Measurements from ENCODE around the gene PIGW.
A peak's percentile ranks its signal among the peaks of the same experiment; 100 is the strongest.

PIGW gene

DNA sequence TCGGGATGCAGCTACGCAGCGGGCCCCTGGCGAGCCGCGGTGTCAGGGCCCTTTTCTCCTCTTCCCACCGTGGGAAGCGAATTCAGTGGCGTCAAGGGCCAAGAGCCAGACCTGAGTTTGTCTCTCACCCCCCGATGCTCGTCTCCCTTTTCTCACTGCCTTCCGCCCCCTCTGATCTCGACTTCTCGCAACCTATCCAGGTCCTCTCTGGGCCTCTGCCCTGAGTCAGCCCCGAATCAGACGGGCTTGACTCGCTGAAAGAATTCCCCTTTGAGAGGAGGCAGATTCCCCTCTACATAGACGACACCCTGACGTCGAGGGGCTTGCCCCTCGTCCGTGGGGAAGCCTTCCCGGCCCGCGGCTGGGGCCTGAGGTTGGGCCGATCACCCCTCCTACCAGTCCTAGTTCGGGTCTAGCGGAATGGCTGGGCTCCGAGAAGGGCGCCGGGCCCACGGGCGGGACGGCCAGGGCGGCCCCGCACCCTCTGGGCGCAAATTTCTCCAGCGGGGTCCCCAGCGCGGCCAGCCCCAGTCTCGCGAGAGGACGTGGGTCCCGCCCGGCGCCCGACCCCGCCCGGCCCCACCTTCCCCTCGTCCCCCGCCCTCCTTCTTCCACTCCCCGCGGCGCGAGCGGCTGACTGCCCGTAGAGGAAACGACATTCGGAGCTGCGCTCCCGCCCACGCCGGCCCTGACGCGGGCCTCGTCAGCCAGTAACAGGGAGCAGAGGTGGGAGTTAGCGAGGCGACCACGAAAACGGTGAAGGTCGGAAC is 9.7 kb downstream of the PIGW start, which contains the start of gene GGNBP2:
TSS of gene GGNBP2 (plus strand) at position 613 of the 770 bp plus-strand sequence. CDS start 806 bp downstream, outside the sequence.
- H3K9me3 Mint-ChIP-seq: no peaks in the 10 kb centered on the region
- H3K36me3 Mint-ChIP-seq (ENCODE audit: low read depth): peaks cover 10% of the 10 kb centered on the region
- H3K4me3 Mint-ChIP-seq: peak within 1 kb of the TSS; percentile 96 to 100 (median 97)
- H3K27ac Mint-ChIP-seq: peak within 1 kb of the TSS; percentile 100
- TF ChIP-seq, protein P1, sequence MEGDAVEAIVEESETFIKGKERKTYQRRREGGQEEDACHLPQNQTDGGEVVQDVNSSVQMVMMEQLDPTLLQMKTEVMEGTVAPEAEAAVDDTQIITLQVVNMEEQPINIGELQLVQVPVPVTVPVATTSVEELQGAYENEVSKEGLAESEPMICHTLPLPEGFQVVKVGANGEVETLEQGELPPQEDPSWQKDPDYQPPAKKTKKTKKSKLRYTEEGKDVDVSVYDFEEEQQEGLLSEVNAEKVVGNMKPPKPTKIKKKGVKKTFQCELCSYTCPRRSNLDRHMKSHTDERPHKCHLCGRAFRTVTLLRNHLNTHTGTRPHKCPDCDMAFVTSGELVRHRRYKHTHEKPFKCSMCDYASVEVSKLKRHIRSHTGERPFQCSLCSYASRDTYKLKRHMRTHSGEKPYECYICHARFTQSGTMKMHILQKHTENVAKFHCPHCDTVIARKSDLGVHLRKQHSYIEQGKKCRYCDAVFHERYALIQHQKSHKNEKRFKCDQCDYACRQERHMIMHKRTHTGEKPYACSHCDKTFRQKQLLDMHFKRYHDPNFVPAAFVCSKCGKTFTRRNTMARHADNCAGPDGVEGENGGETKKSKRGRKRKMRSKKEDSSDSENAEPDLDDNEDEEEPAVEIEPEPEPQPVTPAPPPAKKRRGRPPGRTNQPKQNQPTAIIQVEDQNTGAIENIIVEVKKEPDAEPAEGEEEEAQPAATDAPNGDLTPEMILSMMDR (IDR thresholded peaks at IDR 0.05; ENCODE audit: unreplicated experiment in 3 of 3): no peak
- H3K4me1 Mint-ChIP-seq: peaks cover 26% of the 10 kb centered on the region
- no peaks in the 10 kb centered on the region for H3K27me3 Mint-ChIP-seq (ENCODE audit: low read depth)

DNA sequence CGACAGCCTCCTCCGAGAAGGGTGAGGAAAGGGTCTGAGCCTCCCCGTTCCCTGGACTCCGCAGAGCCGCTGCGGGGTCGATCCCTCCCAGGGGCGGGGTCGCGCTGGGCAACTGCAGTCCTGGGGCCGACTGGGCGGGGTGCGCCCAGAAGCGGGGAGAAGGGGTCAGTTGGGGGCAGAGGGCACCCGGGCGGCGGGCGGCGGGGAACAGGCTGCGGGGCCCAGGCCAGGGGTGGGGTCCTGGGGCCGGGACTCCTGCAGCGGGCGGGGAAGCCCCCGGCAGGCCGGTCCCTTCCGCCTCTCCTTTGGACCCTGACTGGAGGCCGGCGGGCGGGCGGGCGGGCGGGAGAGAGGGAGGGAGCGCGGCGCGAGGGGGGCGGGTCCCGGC is 10.3 kb downstream of the PIGW start:
- Mint-ChIP-seq H3K36me3 (ENCODE audit: low read depth) (peaks cover 7% of the 10 kb centered on the region), H3K4me1 (peaks cover 26% of the 10 kb centered on the region)

DNA sequence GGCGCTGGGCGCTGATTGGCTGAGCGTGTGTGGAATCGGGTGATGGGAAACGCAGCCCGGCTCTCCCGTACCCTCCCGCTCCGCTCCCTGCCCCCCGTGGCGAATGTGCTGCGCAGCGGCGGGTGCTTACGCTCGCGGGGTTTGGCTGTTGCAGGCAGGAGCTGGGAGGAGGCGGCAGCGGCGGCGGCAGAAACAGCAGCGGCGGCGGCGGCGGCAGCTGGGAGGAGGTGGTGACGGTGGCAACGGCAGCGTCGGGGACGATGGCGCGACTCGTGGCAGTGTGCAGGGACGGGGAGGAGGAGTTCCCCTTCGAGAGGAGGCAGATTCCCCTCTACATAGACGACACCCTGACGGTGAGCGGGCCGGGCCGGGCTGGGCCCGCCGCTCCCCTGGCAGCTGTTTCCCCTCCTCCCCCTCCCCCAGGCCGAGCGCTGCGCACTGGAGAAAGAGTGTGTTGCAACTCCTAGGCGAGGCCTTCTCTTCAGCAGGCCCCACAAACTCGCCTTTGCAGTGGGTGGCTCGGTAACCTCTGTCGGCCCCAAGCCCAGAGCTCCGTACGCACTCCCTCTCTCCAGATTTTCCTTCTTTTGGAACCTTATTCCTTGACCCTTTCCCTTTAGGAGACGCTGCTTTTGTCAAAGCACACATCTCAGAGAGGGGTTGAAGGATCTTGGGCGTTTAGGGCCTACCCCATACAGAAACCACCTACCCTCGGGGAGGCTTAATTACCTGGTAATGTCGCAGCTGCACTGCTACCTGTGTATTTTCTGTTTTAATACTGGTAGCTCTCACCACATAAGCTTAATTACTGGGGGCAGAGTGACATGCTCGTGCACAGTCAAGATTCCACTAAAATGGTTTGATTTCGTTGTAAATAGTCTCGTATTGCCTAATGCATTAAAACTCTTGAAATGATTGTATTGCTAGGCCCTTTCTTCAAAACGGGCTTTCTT is 11.0 kb downstream of the PIGW start:
- TF ChIP-seq, protein P1 (IDR thresholded peaks at IDR 0.05; ENCODE audit: unreplicated experiment in 3 of 3): no peak
- H3K27ac Mint-ChIP-seq: peak overlapping the region; percentile 94 to 100 (median 100)
- peaks cover 11% of the 10 kb centered on the region for H3K36me3 Mint-ChIP-seq (ENCODE audit: low read depth)
- peaks cover 28% of the 10 kb centered on the region for H3K4me1 Mint-ChIP-seq
- no peaks in the 10 kb centered on the region for H3K9me3 Mint-ChIP-seq
- H3K27me3 Mint-ChIP-seq (ENCODE audit: low read depth): no peaks in the 10 kb centered on the region
- peak overlapping the region; percentile 88 to 95 (median 90) for H3K4me3 Mint-ChIP-seq

More for the DNA sequence above, 10.3 kb downstream of the PIGW start:
- no peaks in the 10 kb centered on the region for H3K9me3 Mint-ChIP-seq
- peak overlapping the region; percentile 96 to 100 (median 97) for H3K4me3 Mint-ChIP-seq
- H3K27me3 Mint-ChIP-seq (ENCODE audit: low read depth): no peaks in the 10 kb centered on the region
- TF ChIP-seq, protein P1 (IDR thresholded peaks at IDR 0.05; ENCODE audit: unreplicated experiment in 3 of 3): no peak
- peak overlapping the region; percentile 100 for H3K27ac Mint-ChIP-seq

DNA sequence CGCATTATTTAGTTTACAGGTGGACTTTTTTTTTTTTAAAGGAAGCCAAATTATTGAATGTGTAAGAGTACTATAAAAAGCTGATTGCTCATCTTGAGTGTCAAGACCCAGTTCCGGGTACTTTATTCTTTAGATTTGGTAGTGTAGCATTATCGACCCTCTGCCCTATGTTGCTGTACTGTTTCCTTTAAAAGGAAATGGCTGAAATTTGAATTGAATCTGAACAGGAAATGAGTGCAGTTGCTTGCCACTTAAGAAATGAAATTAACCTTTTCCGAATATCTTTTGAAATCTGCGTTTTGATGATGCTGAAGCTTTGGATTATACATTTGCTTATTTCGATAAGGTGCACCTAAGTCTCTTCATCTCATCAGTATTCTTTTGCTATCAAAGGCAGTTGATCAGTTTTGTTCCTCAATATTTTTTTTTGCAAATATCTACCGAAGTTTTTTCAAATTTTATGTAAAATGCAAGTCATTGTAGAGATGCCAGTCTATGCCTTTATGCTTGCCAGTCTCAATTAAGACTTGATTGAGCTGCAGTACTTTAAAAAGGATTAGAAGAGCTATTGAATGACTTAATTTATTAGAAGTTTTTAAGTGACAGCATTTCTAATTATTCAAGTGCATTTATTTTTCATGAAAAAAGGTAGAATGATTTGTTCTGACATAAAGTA is 11.8 kb downstream of the PIGW start:
- peaks cover 31% of the 10 kb centered on the region for H3K4me1 Mint-ChIP-seq
- H3K36me3 Mint-ChIP-seq (ENCODE audit: low read depth): peaks cover 13% of the 10 kb centered on the region
- no peaks in the 10 kb centered on the region for H3K9me3 Mint-ChIP-seq
- peak overlapping the region; percentile 94 to 100 (median 100) for H3K27ac Mint-ChIP-seq
- H3K4me3 Mint-ChIP-seq: peak overlapping the region; percentile 88 to 95 (median 90)
- TF ChIP-seq, protein P1 (IDR thresholded peaks at IDR 0.05; ENCODE audit: unreplicated experiment in 3 of 3): no peak
- H3K27me3 Mint-ChIP-seq (ENCODE audit: low read depth): no peaks in the 10 kb centered on the region

DNA sequence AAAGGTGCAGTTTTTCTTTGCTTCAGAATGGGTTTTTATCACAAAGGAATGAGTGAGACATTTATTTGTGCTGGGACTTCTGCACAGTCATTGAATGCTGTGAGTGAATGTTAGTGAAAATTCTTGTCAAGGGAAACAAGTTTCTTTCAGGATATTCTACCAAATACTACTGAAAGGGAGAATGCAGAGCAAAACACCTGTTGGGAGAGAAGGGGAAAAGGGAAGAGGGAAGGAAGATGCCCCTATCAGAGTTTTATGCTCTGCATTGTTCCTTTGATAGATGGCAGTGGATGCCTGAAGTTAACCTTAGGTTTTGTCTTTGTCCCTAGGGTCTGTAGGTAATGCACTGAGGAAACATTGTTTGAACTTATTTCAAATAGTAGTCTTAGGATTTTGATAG is 13.0 kb downstream of the PIGW start:
- Mint-ChIP-seq H3K27ac (peak overlapping the region; percentile 10 to 55 (median 39)), H3K27me3 (ENCODE audit: low read depth) (no peaks in the 10 kb centered on the region), H3K4me1 (peaks cover 31% of the 10 kb centered on the region), H3K36me3 (ENCODE audit: low read depth) (peaks cover 13% of the 10 kb centered on the region), H3K4me3 (peak overlapping the region; percentile 63 to 95 (median 88)), H3K9me3 (no peaks in the 10 kb centered on the region)
- TF ChIP-seq, protein P1 (IDR thresholded peaks at IDR 0.05; ENCODE audit: unreplicated experiment in 3 of 3): no peak

Data from nephron (organoid).